Neutrophil (primary cell): ENCODE data around the gene WNK2.

Source experiments
- H3K27ac ChIP-seq: fragments of 200-600 bp; sonication (generic); 2 replicates; pipeline ENCODE4 v1.5.1; 2016; ENCODE audit warnings: mild to moderate bottlenecking, moderate library complexity
- H3K27me3 ChIP-seq: fragments of 200-600 bp; sonication (generic); 2 replicates; pipeline ENCODE4 v1.6.0; 2016; ENCODE audit warnings: mild to moderate bottlenecking
- H3K36me3 ChIP-seq: fragments of 200-600 bp; sonication (generic); 2 replicates; pipeline ENCODE4 v1.5.1; 2017
- H3K4me1 ChIP-seq, 2 experiments: fragments of 200-600 bp in 1 of 2; sonication (generic) in 1 of 2; 1 replicate in 1 of 2; 2 replicates in 1 of 2; pipeline versions ENCODE4 v1.5.1 to v1.6.1; 2013 to 2016; ENCODE audit warnings: low read depth in 1 of 2, low read length in 1 of 2, mild to moderate bottlenecking in 1 of 2, moderate library complexity in 1 of 2; ENCODE audit not compliant: control insufficient read depth in 1 of 2, insufficient read depth in 1 of 2
- H3K4me3 ChIP-seq, 2 experiments: fragments of 200-600 bp in 1 of 2; sonication (generic) in 1 of 2; 1 replicate in 1 of 2; 2 replicates in 1 of 2; pipeline ENCODE4 v1.5.1; 2013 to 2016; ENCODE audit warnings: low read depth in 1 of 2, low read length in 1 of 2, mild to moderate bottlenecking in 1 of 2, moderate library complexity in 1 of 2
- H3K9me3 ChIP-seq: fragments of 200-600 bp; sonication (generic); 2 replicates; pipeline ENCODE4 v1.5.1; 2016
- CTCF ChIP-seq: fragments of 200-600 bp; sonication (generic); IDR thresholded peaks from 2 replicates; pipeline ENCODE4 v1.5.1; 2016; ENCODE audit warnings: antibody characterized with exemption

The WNK2 gene

GRCh38 chr9:93268551-93269314, 84.8 kb downstream of the WNK2 start:
- Histone ChIP-seq H3K27ac (no peak overlapping the region), H3K27me3 (peaks cover 49% of the 10 kb centered on the region), H3K4me1 (no peaks in the 10 kb centered on the region), H3K4me3 (no peak overlapping the region), H3K36me3 (no peaks in the 10 kb centered on the region), H3K9me3 (no peaks in the 10 kb centered on the region)
- TF ChIP-seq CTCF, result no peak

- no peaks in the 10 kb centered on the region for H3K4me1 ChIP-seq
- no peaks in the 10 kb centered on the region for H3K36me3 ChIP-seq
- no peaks in the 10 kb centered on the region for H3K9me3 ChIP-seq
- H3K27me3 ChIP-seq, result peaks cover 58% of the 10 kb centered on the region
- no peak overlapping the region for H3K27ac ChIP-seq
- TF ChIP-seq CTCF, result no peak
- no peak overlapping the region for H3K4me3 ChIP-seq
These were observed 87.0 kb downstream of the WNK2 start for GRCh38 chr9:93270976-93271375.

GRCh38 chr9:93276973-93277372, 93.0 kb downstream of the WNK2 start:
- no peak for TF ChIP-seq CTCF
- Histone ChIP-seq H3K9me3 (no peaks in the 10 kb centered on the region), H3K4me3 (no peak overlapping the region), H3K27me3 (peaks cover 63% of the 10 kb centered on the region), H3K4me1 (no peaks in the 10 kb centered on the region), H3K27ac (no peak overlapping the region), H3K36me3 (no peaks in the 10 kb centered on the region)

- H3K27me3 ChIP-seq, result peaks cover 74% of the 10 kb centered on the region
- no peaks in the 10 kb centered on the region for H3K4me1 ChIP-seq
- H3K4me3 ChIP-seq, result no peak overlapping the region
- H3K36me3 ChIP-seq, result no peaks in the 10 kb centered on the region
- TF ChIP-seq CTCF, result no peak
- no peak overlapping the region for H3K27ac ChIP-seq
- H3K9me3 ChIP-seq, result no peaks in the 10 kb centered on the region
These were observed 94.2 kb downstream of the WNK2 start for GRCh38 chr9:93278144-93278543.

- Histone ChIP-seq H3K27ac (no peak overlapping the region), H3K36me3 (no peaks in the 10 kb centered on the region), H3K4me3 (no peak overlapping the region), H3K4me1 (no peaks in the 10 kb centered on the region), H3K27me3 (peaks cover 93% of the 10 kb centered on the region), H3K9me3 (no peaks in the 10 kb centered on the region)
- TF ChIP-seq CTCF, result no peak
These were observed 96.8 kb downstream of the WNK2 start for GRCh38 chr9:93280661-93281259.
